ENCODE results near the gene SDR42E1.
"Not testable (repeated sequence)": the region's sequence is repeated elsewhere in the genome, so short reads cannot be mapped to it uniquely, and the experiment has no call there.

Gene SDR42E1

GRCh38 chr16:82040296-82040695 lies 29.0 kb upstream of the SDR42E1 start:
- DNase-seq (ENCODE audit: low read depth, low spot score), result no peak
- no peak overlapping the region for H3K27ac ChIP-seq

- no peak for DNase-seq (ENCODE audit: low read depth, low spot score)
- no peak overlapping the region for H3K27ac ChIP-seq
Measured at GRCh38 chr16:82037666-82038065, 26.4 kb upstream of the SDR42E1 start.

GRCh38 chr16:82037251-82037650 lies 26.0 kb upstream of the SDR42E1 start:
- no peak for DNase-seq (ENCODE audit: low read depth, low spot score)

GRCh38 chr16:82034981-82035612 lies 23.8 kb upstream of the SDR42E1 start, which contains the start of gene HSD17B2:
HSD17B2 (plus strand) TSS chr16:82035253; CDS start chr16:82035425, 172 bp downstream.
- peak within 1 kb of the TSS; percentile 73 for H3K27ac ChIP-seq
- DNase-seq (ENCODE audit: low read depth, low spot score), result no peak

More at GRCh38 chr16:82037251-82037650, 26.0 kb upstream of the SDR42E1 start:
- H3K27ac ChIP-seq, result no peak overlapping the region

GRCh38 chr16:82033683-82034300 lies 22.5 kb upstream of the SDR42E1 start:
- H3K27ac ChIP-seq, result peak overlapping the region; percentile 73
- DNase-seq (ENCODE audit: low read depth, low spot score), result no peak

- no peak for DNase-seq (ENCODE audit: low read depth, low spot score)
- peak overlapping the region; percentile 73 for H3K27ac ChIP-seq
Measured at GRCh38 chr16:82033006-82033405, 21.7 kb upstream of the SDR42E1 start.

- no peak for DNase-seq (ENCODE audit: low read depth, low spot score)
- peak overlapping the region; percentile 73 for H3K27ac ChIP-seq
Measured at GRCh38 chr16:82031116-82032084, 20.1 kb upstream of the SDR42E1 start.

- DNase-seq (ENCODE audit: low read depth, low spot score), result peak; percentile 46
- peak overlapping the region; percentile 82 for H3K27ac ChIP-seq
Measured at GRCh38 chr16:82027629-82028064, 16.4 kb upstream of the SDR42E1 start.

- DNase-seq (ENCODE audit: low read depth, low spot score), result no peak
- no peak overlapping the region for H3K27ac ChIP-seq
Measured at GRCh38 chr16:82024883-82025282, 13.6 kb upstream of the SDR42E1 start.

GRCh38 chr16:82024316-82024715 lies 13.0 kb upstream of the SDR42E1 start:
- DNase-seq (ENCODE audit: low read depth, low spot score), result no peak
- H3K27ac ChIP-seq, result no peak overlapping the region

- H3K27ac ChIP-seq, result no peak overlapping the region
- no peak for DNase-seq (ENCODE audit: low read depth, low spot score)
Measured at GRCh38 chr16:82023206-82023605, 11.9 kb upstream of the SDR42E1 start.

- no peak overlapping the region for H3K27ac ChIP-seq
- no peak for DNase-seq (ENCODE audit: low read depth, low spot score)
Measured at GRCh38 chr16:82020051-82020450, 8.8 kb upstream of the SDR42E1 start.

- H3K27ac ChIP-seq, result no peak overlapping the region
- no peak for DNase-seq (ENCODE audit: low read depth, low spot score)
Measured at GRCh38 chr16:82019535-82019934, 8.3 kb upstream of the SDR42E1 start.

GRCh38 chr16:82017911-82018568 lies 6.8 kb upstream of the SDR42E1 start:
- no peak for DNase-seq (ENCODE audit: low read depth, low spot score)

GRCh38 chr16:82016964-82017363 lies 5.7 kb upstream of the SDR42E1 start:
- peak overlapping the region; percentile 79 for H3K27ac ChIP-seq
- peak; percentile 73 for DNase-seq (ENCODE audit: low read depth, low spot score)

More at GRCh38 chr16:82017911-82018568, 6.8 kb upstream of the SDR42E1 start:
- peak overlapping the region; percentile 79 for H3K27ac ChIP-seq

- peak overlapping the region; percentile 79 for H3K27ac ChIP-seq
- no peak for DNase-seq (ENCODE audit: low read depth, low spot score)
Measured at GRCh38 chr16:82016263-82016662, 5.0 kb upstream of the SDR42E1 start.

- DNase-seq (ENCODE audit: low read depth, low spot score), result no peak
- no peak overlapping the region for H3K27ac ChIP-seq
Measured at GRCh38 chr16:82013139-82013538, 1.9 kb upstream of the SDR42E1 start.

GRCh38 chr16:82010649-82011048 lies 621 bp downstream of the SDR42E1 start:
- DNase-seq (ENCODE audit: low read depth, low spot score), result no peak

GRCh38 chr16:82009789-82010188 lies 1.5 kb downstream of the SDR42E1 start:
- not testable (repeated sequence) for DNase-seq (ENCODE audit: low read depth, low spot score); H3K27ac ChIP-seq

More at GRCh38 chr16:82010649-82011048, 621 bp downstream of the SDR42E1 start:
- peak overlapping the region; percentile 33 for H3K27ac ChIP-seq

GRCh38 chr16:82008957-82009592 lies 2.2 kb downstream of the SDR42E1 start:
- DNase-seq (ENCODE audit: low read depth, low spot score), result no peak
- no peak overlapping the region for H3K27ac ChIP-seq

Data from epithelial cell of prostate (primary cell).